ENCODE results near the gene MYL12B.
"Not testable (repeated sequence)": the region's sequence is repeated elsewhere in the genome, so short reads cannot be mapped to it uniquely, and the experiment has no call there.

MYL12B gene

DNA sequence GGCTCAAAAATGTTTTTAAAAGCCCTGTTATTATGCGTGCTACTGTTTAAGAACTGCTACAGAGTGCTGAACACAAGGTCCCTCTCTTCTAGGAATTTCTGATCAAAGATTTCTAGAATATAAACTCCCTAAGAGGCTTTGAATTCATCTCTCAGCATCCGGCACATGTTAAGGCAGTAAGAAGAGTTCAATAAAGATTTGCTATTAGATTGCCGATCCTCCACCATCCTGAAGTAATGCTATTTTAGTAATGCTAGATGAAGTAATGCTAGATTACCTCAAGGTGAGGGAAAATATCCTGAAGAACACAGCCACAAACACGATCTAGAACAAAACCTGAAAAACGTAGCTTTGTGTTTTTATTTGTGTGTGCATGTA is 949 bp upstream of the MYL12B start:
- DNase-seq (ENCODE audit: low read depth in 2 of 3, low spot score in 2 of 3) = no peak

GRCh38 chr18:3262234-3263131 is 550 bp downstream of the MYL12B start:
- peak in 1 of 3 experiments; percentile 14 for DNase-seq (ENCODE audit: low read depth in 2 of 3, low spot score in 2 of 3)

GRCh38 chr18:3263132-3263700 is 1.3 kb downstream of the MYL12B start:
- no peak for DNase-seq (ENCODE audit: low read depth in 2 of 3, low spot score in 2 of 3)

DNA sequence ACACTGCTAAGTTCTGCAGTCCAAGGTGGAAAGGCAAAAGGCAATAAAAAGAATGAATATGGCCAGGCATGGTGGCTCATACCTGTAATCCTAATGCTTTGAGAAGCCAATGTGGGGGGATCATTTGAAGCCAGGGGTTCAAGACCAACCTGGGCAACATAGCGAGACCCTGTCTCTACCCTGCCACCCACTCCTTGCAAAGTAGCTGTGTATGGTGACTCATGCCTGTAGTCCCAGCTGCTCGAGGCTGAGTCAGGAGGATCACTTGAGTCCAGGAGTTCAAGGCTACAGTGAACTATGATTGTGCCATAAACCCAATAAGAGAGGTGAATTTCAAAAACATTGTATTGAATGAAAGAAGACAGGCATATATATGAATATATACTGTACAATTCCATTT is 2.4 kb downstream of the MYL12B start:
- no peak for DNase-seq (ENCODE audit: low read depth in 2 of 3, low spot score in 2 of 3)

DNA sequence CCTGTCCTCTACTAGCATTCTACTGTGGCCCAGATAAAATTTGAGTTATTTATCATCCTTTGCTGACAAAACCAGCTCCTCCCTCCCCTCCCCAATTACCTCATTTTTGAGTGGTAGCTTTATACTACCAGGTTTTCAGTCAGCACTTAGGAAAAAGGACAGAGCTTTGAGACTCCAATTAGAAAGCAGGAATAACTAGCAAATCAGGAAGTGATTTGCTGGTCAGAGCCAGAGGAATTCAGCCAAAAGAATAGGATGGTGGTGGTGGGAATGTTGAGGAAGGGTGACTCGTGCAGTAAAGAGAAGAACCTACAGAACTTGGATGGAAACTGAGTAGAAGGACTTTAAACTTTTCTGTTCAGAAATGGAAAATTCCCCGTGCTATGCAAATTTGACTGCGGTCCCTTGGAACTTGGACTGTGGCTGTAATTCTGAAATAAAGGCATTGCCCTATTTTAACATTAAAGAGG is 3.7 kb downstream of the MYL12B start:
- DNase-seq (ENCODE audit: low read depth in 2 of 3, low spot score in 2 of 3) = no peak

GRCh38 chr18:3266062-3266608 is 4.2 kb downstream of the MYL12B start:
- no peak for DNase-seq (ENCODE audit: low read depth in 2 of 3, low spot score in 2 of 3)

DNA sequence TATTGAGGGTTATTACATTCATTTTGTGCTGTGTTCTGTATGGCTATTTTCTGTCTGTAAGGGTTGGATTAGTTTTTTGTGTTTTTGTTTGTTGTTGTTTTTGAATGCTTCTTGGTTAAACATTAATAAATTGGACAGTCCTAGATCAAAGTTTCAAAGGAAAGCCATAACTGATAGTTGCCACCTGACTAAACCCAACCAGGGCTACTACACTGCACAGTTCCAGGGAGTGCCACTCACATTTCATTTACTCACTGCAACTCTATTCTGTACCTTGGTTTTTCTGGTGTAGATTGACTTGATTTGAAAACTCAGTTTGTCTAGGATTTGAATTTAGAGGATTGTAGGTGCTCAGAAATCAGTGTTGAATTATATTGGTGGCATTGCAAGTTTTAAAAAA is 6.4 kb downstream of the MYL12B start:
- DNase-seq (ENCODE audit: low read depth in 2 of 3, low spot score in 2 of 3) = no peak

DNA sequence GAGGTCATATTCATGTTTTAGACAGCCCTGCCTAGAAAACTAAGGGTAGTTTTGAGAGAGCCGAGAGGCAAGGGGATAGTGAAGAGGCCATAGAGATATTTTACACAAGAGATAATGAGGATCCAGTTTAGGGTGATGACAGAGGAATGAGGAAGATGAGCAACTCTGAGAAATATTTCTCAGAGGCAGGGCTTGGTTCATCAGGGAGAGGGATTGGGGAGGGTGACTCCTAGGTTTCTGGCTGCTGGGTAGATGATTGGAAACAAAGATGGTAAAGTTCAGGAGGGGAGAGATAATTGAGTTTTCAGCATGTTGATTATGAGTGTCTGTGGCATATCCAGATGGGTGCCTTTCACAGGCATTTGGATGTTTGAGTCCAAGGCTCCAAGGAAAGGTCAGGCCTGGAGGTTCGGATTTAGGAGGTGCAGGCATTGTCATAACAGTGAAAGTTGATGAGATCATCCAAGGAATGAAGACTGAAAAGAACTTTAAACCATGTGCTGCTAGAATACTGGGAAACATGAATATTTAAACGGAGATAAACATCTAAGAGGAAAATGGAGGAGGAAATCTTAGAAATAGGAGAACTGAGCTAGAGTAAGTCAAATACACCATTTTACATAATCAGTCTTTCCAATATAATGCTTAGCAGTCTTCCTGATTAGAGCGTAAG is 7.4 kb downstream of the MYL12B start:
- no peak for DNase-seq (ENCODE audit: low read depth in 2 of 3, low spot score in 2 of 3)

DNA sequence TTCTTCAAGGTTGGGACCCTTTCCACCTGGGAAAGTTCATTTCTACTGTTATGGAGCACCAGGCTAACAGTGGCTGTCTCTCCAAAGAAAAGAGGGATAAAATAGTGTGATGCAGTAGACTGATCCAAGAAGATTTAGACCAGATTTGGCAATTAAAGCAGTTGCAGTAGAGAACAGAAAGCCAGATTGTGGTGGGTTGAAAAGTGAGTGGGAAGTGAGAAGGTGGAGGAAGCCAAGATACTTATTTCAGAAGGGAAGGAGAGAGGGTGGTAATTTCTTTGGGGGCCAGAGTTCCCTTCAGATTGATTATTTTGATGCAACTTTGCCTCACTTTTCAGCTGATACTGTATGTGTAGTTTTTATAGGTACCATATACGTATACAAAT is 8.0 kb downstream of the MYL12B start:
- no peak for DNase-seq (ENCODE audit: low read depth in 2 of 3, low spot score in 2 of 3)

GRCh38 chr18:3273042-3273441 is 11.1 kb downstream of the MYL12B start:
- no peak for DNase-seq (ENCODE audit: low read depth in 2 of 3, low spot score in 2 of 3)

DNA sequence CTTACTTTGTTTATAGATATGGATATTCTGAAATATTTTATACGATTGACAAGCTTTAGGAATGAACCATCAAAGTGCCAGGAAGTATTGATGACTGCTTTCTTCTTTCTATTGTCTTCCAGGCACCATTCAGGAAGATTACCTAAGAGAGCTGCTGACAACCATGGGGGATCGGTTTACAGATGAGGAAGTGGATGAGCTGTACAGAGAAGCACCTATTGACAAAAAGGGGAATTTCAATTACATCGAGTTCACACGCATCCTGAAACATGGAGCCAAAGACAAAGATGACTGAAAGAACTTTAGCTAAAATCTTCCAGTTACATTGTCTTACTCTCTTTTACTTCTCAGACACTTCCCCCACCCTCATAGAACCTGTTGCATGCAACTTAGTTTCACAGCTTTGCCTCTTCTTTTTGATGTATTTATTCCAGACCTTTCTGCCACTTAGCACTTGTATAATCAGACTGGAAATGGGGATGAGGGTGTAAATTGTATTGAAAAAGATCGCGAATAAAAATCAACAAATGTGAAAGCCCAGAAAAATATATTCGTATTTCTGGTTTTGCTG is 15.8 kb downstream of the MYL12B start:
- DNase-seq (ENCODE audit: low read depth in 2 of 3, low spot score in 2 of 3) = not testable (repeated sequence)

DNA sequence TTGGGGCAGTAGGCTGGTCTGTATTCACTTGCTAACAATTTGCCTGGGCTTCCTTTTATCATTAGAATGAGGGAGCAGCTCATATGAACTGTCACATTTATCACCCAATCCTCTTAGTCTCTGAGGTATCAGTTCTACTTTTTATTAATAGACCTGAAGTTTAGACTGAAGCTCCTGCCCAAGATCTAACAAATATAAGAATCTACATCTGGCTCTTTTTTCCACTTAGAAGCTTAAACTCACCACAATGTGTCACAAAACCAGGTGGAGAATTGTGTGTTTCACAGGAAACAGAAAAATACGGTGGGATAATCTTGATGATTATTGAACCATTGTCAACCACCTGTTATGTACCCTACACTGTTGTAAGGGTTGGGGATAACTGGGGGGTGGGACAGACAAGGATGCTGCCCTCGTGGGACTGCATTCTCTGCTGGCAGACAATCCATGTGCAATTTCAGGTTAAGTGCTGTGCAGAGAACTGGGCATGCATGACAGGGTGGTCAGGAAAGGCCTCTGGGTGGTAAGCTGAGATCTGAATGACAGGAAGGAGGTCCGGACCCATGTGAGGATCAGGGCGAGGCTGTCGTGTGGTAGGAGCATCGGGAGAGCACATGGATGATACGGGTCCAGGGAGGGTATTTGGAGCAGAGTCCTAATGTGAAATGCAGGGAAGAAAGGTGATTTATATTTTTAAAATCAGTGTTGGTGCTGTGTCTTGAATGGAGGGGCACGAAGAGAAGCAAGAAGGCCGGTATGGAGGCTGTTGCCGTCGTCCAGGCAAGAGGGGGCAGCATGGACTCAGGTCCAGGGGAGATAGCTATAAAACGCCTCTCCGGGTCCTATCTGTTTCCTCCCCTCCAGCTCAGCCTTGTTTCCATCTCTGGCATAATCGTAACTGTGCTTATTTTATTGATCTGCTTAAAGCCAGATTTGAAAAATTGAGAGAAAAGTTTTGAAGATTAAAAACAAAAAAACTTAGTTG is 17.6 kb downstream of the MYL12B start:
- DNase-seq (ENCODE audit: low read depth in 2 of 3, low spot score in 2 of 3) = no peak

GRCh38 chr18:3281456-3282400 is 19.8 kb downstream of the MYL12B start:
- no peak for DNase-seq (ENCODE audit: low read depth in 2 of 3, low spot score in 2 of 3)

DNA sequence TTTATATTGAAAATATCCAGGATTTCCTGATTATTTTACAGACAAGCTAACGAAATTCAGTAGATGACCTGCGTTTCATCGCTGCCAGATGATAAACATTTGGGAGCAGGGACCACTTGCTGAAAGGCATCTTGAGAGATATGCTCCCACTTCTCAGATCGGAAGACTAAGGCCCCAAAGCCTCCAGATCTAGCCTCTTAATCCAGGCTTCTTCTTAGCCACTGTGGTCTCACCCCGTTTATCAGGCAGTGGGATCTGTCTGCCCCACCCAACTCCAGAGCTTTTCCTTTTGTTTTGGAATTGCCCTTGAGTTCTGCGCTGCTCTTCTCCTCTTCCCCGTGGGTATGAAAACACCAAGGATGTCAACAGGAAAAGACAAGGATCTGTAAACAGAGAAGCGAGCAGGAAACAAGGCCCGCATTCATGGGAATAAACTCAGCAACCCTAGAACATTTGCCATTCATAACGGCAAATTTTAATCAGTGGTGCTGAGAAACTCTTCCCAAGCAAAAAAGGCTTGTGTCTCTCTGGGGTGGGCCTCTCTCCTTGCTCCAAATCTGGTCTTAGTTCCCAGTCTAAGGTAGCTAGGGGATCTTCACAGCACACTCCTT is 21.4 kb downstream of the MYL12B start:
- no peak for DNase-seq (ENCODE audit: low read depth in 2 of 3, low spot score in 2 of 3)

DNA sequence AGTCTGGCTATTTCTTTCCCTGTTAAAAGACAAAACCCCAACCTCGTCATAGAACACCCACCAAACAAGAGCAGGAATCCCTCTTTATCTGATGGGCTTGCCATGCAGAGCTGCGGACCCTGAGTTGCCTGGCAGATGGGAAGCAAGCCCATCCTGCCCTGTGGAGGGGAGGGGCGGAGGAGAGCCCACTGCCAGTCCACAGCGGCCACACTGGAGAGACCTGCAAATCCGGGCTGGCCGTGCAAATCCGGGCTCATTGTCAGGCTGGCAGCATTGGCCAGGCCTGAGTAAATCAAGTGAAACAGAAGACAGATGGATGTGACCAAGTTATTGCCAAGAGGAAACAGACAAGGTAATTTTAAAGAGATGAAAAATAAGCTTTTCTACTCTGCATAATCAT is 22.0 kb downstream of the MYL12B start:
- DNase-seq (ENCODE audit: low read depth in 2 of 3, low spot score in 2 of 3) = no peak

DNA sequence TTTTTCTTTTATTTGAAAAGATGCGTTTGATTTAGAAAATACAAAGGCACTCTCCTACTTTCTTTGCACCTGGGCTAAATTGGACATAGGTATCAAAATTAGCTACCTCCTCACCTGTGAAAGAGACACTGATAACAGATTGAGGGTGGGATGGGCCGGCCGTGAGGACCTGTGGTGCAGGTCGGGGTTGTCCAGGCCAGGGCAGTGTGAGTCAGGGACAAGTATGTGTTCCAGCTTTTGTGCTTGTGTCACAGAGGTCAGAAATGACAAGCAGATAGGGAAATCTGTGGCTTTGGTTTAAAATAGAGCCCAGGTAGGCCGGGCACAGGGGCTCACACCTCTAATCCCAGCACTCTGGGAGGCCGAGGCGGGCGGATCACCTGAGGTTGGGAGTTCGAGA is 22.6 kb downstream of the MYL12B start:
- DNase-seq (ENCODE audit: low read depth in 2 of 3, low spot score in 2 of 3) = no peak

GRCh38 chr18:3286159-3286558 is 24.2 kb downstream of the MYL12B start:
- DNase-seq (ENCODE audit: low read depth in 2 of 3, low spot score in 2 of 3) = no peak

- no peak for DNase-seq (ENCODE audit: low read depth in 2 of 3, low spot score in 2 of 3)
These were observed 31.4 kb downstream of the MYL12B start for GRCh38 chr18:3293196-3293951.
